IPS-15b (cell line): ENCODE results near the gene EPB41L5.
"Not testable (repeated sequence)": the region's sequence is repeated elsewhere in the genome, so short reads cannot be mapped to it uniquely, and the experiment has no call there.

ENCODE experiments used
- H3K27me3 ChIP-seq: one replicate; pipeline ENCODE4 v1.6.1; 2013; ENCODE audit warnings: low read length; ENCODE audit not compliant: control insufficient read depth, insufficient read depth
- H3K36me3 ChIP-seq: one replicate; pipeline ENCODE4 v1.6.1; 2013; ENCODE audit warnings: low read length; ENCODE audit not compliant: control insufficient read depth, insufficient read depth
- H3K4me1 ChIP-seq: one replicate; pipeline ENCODE4 v1.6.1; 2013; ENCODE audit warnings: mild to moderate bottlenecking, low read length; ENCODE audit not compliant: control insufficient read depth, insufficient read depth
- H3K4me3 ChIP-seq: one replicate; pipeline ENCODE4 v1.5.1; 2013; ENCODE audit warnings: low read depth, low read length
- H3K9ac ChIP-seq: one replicate; pipeline ENCODE4 v1.6.1; 2013; ENCODE audit warnings: low read depth, mild to moderate bottlenecking, low read length
- H3K9me3 ChIP-seq: one replicate; pipeline ENCODE4 v1.6.1; 2013; ENCODE audit warnings: mild to moderate bottlenecking, low read length; ENCODE audit not compliant: control insufficient read depth, insufficient read depth

EPB41L5 gene

DNA sequence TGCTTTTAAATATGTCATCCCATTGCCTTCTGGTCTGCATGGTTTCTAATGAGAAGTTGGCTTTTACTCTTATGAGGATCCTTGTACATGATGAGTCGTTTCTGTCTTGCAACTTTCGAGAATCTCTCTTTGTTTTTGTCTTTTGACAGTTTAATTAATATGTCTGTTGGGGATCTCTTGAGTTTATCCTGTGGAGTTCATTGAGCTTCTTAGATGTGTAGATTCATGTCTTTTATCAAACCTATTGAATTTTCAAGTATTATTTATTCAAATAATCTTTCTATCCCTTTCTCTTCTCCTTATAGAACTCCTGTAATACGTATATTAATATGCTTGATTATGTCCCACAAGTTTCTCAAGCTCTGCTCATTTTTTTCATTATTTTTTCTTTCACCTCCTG, 142.4 kb downstream of the EPB41L5 start:
- H3K9me3 ChIP-seq, result no peaks in the 10 kb centered on the region
- no peaks in the 10 kb centered on the region for H3K27me3 ChIP-seq
- no peak overlapping the region for H3K9ac ChIP-seq
- H3K4me3 ChIP-seq, result no peak overlapping the region
- peaks cover 7% of the 10 kb centered on the region for H3K36me3 ChIP-seq
- no peaks in the 10 kb centered on the region for H3K4me1 ChIP-seq

DNA sequence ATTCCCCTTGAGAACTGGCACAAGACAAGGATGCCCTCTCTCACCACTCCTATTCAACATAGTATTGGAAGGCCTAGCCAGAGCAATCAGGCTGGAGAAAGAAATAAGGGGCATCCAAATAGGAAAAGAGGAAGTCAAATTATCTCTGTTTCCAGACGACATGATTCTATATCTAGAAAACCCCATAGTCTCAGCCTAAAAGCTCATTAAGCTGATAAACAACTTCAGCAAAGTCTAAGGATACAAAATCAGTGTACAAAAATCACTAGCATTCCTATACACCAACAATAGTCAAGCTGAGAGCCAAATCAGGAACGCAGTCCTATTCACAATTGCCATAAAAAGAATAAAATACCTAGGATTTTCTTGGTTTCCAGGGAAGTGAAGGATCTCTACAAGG, 145.8 kb downstream of the EPB41L5 start:
- not testable (repeated sequence) for H3K4me1 ChIP-seq, H3K27me3 ChIP-seq, H3K9me3 ChIP-seq, H3K9ac ChIP-seq, H3K36me3 ChIP-seq, H3K4me3 ChIP-seq

DNA sequence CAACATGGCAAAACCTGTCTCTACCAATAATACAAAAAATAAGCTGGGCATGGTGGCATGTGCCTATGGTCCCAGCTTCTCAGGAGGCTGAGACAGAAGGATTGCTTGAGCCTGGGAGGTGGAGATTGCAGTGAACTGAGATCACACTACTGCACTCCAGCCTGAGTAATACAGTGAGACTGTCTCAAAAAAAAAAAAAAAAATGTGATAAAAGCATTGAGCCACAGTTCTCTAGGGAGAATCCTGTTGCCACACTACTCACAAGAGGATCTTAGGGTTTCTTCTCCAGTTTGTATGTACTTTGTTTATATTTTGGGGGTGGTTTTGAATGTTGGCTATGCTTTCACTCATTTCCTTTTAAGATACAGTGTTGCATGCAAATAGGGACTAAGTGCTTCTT, 148.3 kb downstream of the EPB41L5 start:
- Histone ChIP-seq H3K36me3 (peaks cover 6% of the 10 kb centered on the region), H3K4me3 (no peak overlapping the region), H3K27me3 (no peaks in the 10 kb centered on the region), H3K4me1 (no peaks in the 10 kb centered on the region), H3K9ac (no peak overlapping the region), H3K9me3 (no peaks in the 10 kb centered on the region)

DNA sequence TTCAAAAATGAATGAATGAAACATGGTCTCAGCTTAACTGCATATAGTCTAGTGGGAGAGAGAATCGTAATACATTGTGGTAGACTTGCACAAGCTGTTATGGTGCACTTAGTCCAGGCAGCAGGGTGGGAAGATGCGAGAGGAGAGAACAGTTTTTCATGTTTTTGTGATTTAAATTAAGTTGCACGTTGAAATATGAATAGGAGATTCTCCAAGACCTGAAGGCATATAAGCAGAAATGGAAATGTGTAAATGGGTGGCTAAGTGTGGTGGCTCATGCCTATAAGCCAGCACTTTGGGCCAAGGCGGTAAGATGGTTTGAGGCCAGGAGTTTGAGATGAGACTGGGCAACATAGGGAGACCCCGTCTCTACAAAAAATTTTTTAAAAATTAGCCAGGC, 149.8 kb downstream of the EPB41L5 start:
- H3K27me3 ChIP-seq, result no peaks in the 10 kb centered on the region

DNA sequence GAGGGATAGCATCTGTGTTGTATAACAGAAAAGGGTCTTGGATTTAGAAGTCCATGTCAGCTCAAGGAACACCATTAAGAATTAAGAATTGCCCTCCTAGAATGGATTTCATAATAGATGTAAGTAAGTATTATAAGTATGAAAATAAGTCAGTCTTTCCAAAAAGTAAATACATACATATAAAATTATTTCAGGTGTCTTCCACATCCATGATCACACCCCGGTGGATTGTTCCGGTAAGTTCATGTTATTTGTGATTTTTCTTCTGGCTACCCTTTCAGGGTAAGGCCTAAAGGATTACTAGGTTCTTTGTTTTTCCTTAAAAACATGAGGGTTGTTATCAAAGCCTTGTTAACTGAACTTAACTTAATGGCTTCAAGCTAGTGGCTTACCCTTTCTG, 154.4 kb downstream of the EPB41L5 start:
- Histone ChIP-seq H3K4me1 (no peaks in the 10 kb centered on the region), H3K4me3 (no peak overlapping the region), H3K9ac (no peak overlapping the region), H3K27me3 (no peaks in the 10 kb centered on the region), H3K36me3 (peaks cover 3% of the 10 kb centered on the region), H3K9me3 (no peaks in the 10 kb centered on the region)

More for the DNA sequence above, 149.8 kb downstream of the EPB41L5 start:
- H3K4me3 ChIP-seq, result no peak overlapping the region
- H3K4me1 ChIP-seq, result no peaks in the 10 kb centered on the region
- H3K9me3 ChIP-seq, result no peaks in the 10 kb centered on the region
- no peak overlapping the region for H3K9ac ChIP-seq
- H3K36me3 ChIP-seq, result peaks cover 3% of the 10 kb centered on the region

DNA sequence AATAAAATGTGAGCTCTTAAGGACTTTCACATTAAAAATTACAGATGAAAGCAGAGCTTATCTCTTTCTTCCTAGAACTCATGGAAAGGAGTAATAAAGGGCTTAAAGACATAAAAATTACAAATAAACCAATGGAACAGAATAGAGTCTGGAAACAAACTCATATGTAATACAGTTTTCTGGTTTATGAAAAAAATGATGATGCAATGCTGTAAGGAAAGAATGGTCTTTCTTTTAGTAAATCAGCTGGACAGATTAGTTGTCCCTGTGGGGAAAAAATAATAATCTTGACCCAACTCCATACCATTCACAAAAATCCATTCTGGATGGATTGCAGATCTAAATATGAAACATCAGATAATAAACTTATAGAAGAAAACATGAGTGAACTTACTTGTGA, 156.1 kb downstream of the EPB41L5 start:
- Histone ChIP-seq H3K4me3 (no peak overlapping the region), H3K4me1 (no peaks in the 10 kb centered on the region), H3K36me3 (peaks cover 3% of the 10 kb centered on the region), H3K9ac (no peak overlapping the region), H3K27me3 (no peaks in the 10 kb centered on the region), H3K9me3 (no peaks in the 10 kb centered on the region)

DNA sequence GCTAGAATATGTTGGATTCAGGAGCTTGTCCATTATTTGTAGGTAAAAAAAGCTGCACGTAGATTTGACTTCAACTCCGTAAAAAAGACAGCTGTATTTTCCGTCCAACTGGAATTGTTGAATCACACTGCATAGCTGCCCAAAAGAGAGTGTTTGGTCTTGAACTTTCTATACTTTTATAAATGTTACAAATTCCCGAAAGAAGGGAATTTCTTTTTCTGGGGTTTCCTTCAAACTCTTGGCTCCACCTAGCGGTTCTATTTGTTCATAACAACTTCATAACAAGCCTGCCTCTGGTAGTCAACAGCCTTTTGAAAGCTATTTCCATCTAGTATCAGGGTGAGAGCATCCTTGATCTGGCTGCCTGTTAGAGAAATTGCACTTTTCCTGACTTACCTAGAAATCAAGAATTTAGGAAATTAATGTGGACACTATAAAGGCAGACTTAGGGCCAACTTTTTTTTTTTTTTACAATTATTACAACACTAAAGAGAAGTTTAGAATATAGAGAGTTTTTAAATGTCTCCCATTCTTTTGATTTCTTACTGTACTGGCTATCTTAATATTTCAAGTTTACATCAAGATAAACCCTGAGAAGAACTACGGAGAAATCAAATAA, 162.2 kb downstream of the EPB41L5 start:
- Histone ChIP-seq H3K4me1 (peaks cover 5% of the 10 kb centered on the region), H3K27me3 (no peaks in the 10 kb centered on the region), H3K9ac (no peak overlapping the region), H3K9me3 (no peaks in the 10 kb centered on the region), H3K36me3 (no peaks in the 10 kb centered on the region), H3K4me3 (no peak overlapping the region)

DNA sequence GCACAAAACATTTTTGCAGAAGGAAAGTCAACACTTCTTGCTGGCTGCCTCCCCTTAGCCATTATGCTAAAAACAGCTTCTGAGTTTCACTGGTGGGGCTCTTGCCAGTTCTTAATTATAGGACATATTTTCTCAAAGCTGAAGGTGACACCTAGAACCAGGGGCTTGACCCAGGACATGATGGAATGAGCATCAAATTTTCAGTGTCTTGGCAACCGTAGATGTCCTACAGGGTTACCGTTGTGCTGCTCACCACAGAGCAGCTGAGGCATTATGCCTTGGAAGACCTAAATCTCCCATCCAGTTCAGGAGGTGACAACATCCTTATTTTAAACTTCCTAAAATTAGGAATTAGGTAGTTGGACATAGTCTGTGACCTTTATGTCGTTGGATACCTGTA, 163.6 kb downstream of the EPB41L5 start:
- Histone ChIP-seq H3K36me3 (no peaks in the 10 kb centered on the region), H3K27me3 (no peaks in the 10 kb centered on the region), H3K9me3 (no peaks in the 10 kb centered on the region), H3K4me3 (no peak overlapping the region), H3K9ac (no peak overlapping the region), H3K4me1 (peaks cover 7% of the 10 kb centered on the region)

DNA sequence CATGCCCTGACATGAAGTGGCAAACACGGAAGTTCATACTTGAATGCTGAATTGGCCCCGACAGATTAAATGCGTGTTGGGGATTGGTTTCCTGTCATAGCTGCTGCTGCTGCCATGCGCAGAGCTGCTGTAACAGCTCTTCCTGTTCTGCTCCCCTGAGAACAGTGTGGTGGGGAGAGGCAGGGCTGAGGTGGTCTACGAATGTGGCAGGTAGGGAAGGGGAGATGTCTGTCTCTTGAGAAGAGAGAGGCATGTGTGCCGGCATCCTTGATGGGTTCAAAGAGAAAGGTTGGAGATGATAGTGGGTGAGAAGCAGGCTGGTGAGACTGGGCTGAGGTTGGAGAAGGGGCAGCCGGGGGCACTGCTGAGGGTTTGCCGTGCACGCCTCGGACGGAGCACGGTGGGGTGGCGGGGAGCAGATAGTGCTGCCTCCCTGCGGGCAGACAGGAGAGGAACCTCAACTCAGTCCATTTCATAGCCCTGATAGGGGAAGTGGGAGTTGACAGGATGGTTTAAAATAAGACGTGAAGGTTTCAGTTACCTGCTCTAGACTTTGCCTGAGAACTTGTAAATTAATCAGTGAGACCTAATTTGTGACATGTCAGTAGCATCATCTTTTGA, 164.2 kb downstream of the EPB41L5 start:
- Histone ChIP-seq H3K36me3 (no peaks in the 10 kb centered on the region), H3K9me3 (no peaks in the 10 kb centered on the region), H3K9ac (no peak overlapping the region), H3K4me3 (no peak overlapping the region), H3K27me3 (no peaks in the 10 kb centered on the region), H3K4me1 (peaks cover 7% of the 10 kb centered on the region)

DNA sequence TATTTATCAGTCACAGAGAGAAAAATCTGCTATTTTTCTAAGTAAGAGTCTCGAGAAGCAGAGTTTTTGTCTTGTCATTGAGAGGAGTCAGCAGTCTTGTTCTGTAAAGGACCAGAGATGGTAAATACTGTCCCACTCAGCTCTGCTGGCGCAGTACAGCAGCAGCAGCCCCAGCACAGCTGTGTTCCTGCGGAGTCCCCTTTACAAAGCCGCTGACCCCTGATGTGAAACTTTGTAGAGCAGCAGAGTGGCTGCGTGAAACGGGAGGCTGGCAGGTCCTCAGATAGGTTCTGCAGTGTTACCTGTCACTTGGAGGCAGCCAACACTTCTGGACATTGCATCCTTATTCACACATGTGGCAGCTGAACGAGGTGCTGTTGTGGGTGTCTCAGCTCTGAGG, 165.1 kb downstream of the EPB41L5 start:
- Histone ChIP-seq H3K4me3 (no peak overlapping the region), H3K9ac (no peak overlapping the region), H3K9me3 (no peaks in the 10 kb centered on the region), H3K36me3 (no peaks in the 10 kb centered on the region), H3K27me3 (no peaks in the 10 kb centered on the region), H3K4me1 (peaks cover 7% of the 10 kb centered on the region)

DNA sequence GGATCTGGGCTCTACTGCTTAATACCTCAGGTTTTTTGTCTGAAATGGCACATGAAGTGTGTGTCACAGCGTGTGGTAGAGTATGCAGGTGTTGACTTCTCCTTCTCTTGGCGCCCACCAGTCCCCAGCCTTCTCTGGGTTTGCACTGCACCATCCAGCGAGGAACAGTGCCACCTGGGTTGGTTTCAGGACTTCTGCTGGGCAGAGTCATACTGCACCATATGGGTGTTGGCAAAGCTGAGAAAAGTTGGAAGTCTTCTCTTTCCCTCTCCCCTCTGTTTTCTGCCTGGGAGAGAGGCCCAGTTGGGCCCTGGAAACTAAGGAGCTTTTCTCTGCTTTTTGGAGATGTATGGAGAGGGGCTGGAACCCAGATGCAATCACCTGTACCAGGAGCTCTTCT, 166.5 kb downstream of the EPB41L5 start:
- Histone ChIP-seq H3K4me3 (no peak overlapping the region), H3K36me3 (no peaks in the 10 kb centered on the region), H3K9ac (no peak overlapping the region), H3K9me3 (no peaks in the 10 kb centered on the region), H3K27me3 (no peaks in the 10 kb centered on the region), H3K4me1 (peaks cover 7% of the 10 kb centered on the region)

DNA sequence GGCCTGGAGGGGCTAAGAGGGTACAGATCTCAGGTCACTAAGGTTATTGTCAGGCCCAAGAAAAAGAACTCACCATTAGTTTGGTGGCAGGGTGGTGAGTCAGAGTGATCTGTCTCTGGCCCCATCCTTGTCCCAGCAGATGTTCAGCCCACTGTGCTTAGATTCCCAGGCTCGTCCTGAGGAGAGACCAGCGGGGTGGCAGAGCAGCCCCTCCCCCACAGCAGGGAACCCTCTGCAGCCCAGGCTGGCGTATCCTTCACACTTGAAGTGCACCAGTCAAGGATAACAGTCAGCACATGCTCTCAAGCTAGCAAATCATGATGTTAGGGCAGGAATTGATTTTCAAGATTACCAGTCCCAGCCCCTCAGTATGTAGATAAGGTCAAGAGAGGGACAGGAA, 167.2 kb downstream of the EPB41L5 start:
- no peak overlapping the region for H3K4me3 ChIP-seq
- no peaks in the 10 kb centered on the region for H3K36me3 ChIP-seq
- H3K27me3 ChIP-seq, result no peaks in the 10 kb centered on the region
- H3K9me3 ChIP-seq, result no peaks in the 10 kb centered on the region
- no peak overlapping the region for H3K9ac ChIP-seq
- H3K4me1 ChIP-seq, result peaks cover 7% of the 10 kb centered on the region
